GM21360 (cell line): ENCODE results near the gene CENPS.
"Not testable (repeated sequence)": the region's sequence is repeated elsewhere in the genome, so short reads cannot be mapped to it uniquely, and the experiment has no call there.

Experiments
- ATAC-seq: cut with Tn5 transposase; IDR thresholded peaks from one replicate; pipeline ENCODE4 v1.9.1; 2021; ENCODE audit warnings: mild to moderate bottlenecking, moderate library complexity; ENCODE audit not compliant: unreplicated experiment

CENPS gene

GRCh38 chr1:10418741-10419140 lies 11.5 kb upstream of the CENPS start:
- ATAC-seq = not testable (repeated sequence)

- ATAC-seq = no peak
Observed at GRCh38 chr1:10419351-10419750, 10.9 kb upstream of the CENPS start.

GRCh38 chr1:10421637-10422036 lies 8.6 kb upstream of the CENPS start:
- ATAC-seq = no peak

- no peak for ATAC-seq
Observed at GRCh38 chr1:10424034-10424433, 6.2 kb upstream of the CENPS start.

- ATAC-seq = no peak
Observed at GRCh38 chr1:10424651-10425050, 5.6 kb upstream of the CENPS start.

- not testable (repeated sequence) for ATAC-seq
Observed at GRCh38 chr1:10425826-10426534, 4.3 kb upstream of the CENPS start.

GRCh38 chr1:10426535-10426848 lies 3.7 kb upstream of the CENPS start:
- ATAC-seq = not testable (repeated sequence)

- no peak for ATAC-seq
Observed at GRCh38 chr1:10428984-10429383, 1.2 kb upstream of the CENPS start.

GRCh38 chr1:10429868-10430215 lies 391 bp upstream of the CENPS start:
- ATAC-seq = no peak

- no peak for ATAC-seq
Observed at GRCh38 chr1:10431070-10431730, 967 bp downstream of the CENPS start.

GRCh38 chr1:10432910-10433700 lies 2.9 kb downstream of the CENPS start:
- ATAC-seq = no peak

GRCh38 chr1:10433790-10434189 lies 3.6 kb downstream of the CENPS start:
- no peak for ATAC-seq

GRCh38 chr1:10434590-10434989 lies 4.4 kb downstream of the CENPS start:
- no peak for ATAC-seq

- no peak for ATAC-seq
Observed at GRCh38 chr1:10437052-10437451, 6.8 kb downstream of the CENPS start.

- ATAC-seq = no peak
Observed at GRCh38 chr1:10438677-10439163, 8.5 kb downstream of the CENPS start.

GRCh38 chr1:10440305-10440704 lies 10.1 kb downstream of the CENPS start:
- no peak for ATAC-seq

- ATAC-seq = no peak
Observed at GRCh38 chr1:10440794-10441193, 10.6 kb downstream of the CENPS start.

GRCh38 chr1:10444248-10444647 lies 14.0 kb downstream of the CENPS start:
- no peak for ATAC-seq

- ATAC-seq = no peak
Observed at GRCh38 chr1:10444795-10445397, 14.7 kb downstream of the CENPS start.

- ATAC-seq = no peak
Observed at GRCh38 chr1:10446790-10447422, 16.7 kb downstream of the CENPS start.

GRCh38 chr1:10449751-10450150 lies 19.5 kb downstream of the CENPS start, which contains the start of gene CORT:
Gene CORT (plus strand): TSS chr1:10450031. CDS start chr1:10450224, 193 bp downstream.
- no peak for ATAC-seq
